ENCODE data around the gene GTPBP3. TPM values are rescaled to one million over a fixed set of nuclear protein-coding genes. Genes with fewer than 3 reads are reported as not detected.

The GTPBP3 gene
- total and polyA plus RNA-seq, 9 of the 15 experiments (the other 6 are each of a cell fraction or from before 2014, with no cell fraction given) = 4.9 to 124 (median 22.6) TPM

- TF ChIP-seq REST (IDR thresholded peaks at IDR 0.05; ENCODE audit: borderline replicate concordance) = peak; percentile 47; the same call in 1 of the 2 replicates
- TF ChIP-seq REST (CRISPR knock-in tag; IDR thresholded peaks at IDR 0.05; ENCODE audit: low read depth) = peak; percentile 82; the same call in 1 of the 2 replicates
- TF ChIP-seq RNF219 (CRISPR knock-in tag; IDR thresholded peaks at IDR 0.05) = no peak
- no peak for TF ChIP-seq ATF4 (CRISPR knock-in tag; IDR thresholded peaks at IDR 0.05)
- no peak for TF ChIP-seq PCBP2 (IDR thresholded peaks at IDR 0.05; ENCODE audit: low read depth, low read length, poor library complexity, severe bottlenecking)
- TF ChIP-seq ZNF12 (CRISPR knock-in tag; IDR thresholded peaks at IDR 0.05) = no peak; the same call in 1 of the 2 replicates
- no peak for TF ChIP-seq BRF1 (IDR thresholded peaks at IDR 0.05; ENCODE audit: borderline replicate concordance, extremely low read depth, insufficient read length)
- TF ChIP-seq ZNF3 (CRISPR knock-in tag; IDR thresholded peaks at IDR 0.05) = no peak
- no peak for TF ChIP-seq ASH1L (IDR thresholded peaks at IDR 0.05; ENCODE audit: borderline replicate concordance, low read depth, partially characterized antibody)
- TF ChIP-seq USF2 (CRISPR knock-in tag; IDR thresholded peaks at IDR 0.05) = no peak
- no peak for TF ChIP-seq THRB (CRISPR knock-in tag; conservative IDR thresholded peaks at IDR 0.05)
These were observed 2.6 kb upstream of the GTPBP3 start, which contains the start of gene ANO8 (continued) for GRCh38 chr19:17334414-17335409.
